ENCODE data around the gene COP1.

The COP1 gene

GRCh38 chr1:175902281-175902680, 304.8 kb downstream of the COP1 start:
- no peak overlapping the region for H3K4me3 ChIP-seq (ENCODE audit: low read depth, low read length)
- TF ChIP-seq, protein P1, sequence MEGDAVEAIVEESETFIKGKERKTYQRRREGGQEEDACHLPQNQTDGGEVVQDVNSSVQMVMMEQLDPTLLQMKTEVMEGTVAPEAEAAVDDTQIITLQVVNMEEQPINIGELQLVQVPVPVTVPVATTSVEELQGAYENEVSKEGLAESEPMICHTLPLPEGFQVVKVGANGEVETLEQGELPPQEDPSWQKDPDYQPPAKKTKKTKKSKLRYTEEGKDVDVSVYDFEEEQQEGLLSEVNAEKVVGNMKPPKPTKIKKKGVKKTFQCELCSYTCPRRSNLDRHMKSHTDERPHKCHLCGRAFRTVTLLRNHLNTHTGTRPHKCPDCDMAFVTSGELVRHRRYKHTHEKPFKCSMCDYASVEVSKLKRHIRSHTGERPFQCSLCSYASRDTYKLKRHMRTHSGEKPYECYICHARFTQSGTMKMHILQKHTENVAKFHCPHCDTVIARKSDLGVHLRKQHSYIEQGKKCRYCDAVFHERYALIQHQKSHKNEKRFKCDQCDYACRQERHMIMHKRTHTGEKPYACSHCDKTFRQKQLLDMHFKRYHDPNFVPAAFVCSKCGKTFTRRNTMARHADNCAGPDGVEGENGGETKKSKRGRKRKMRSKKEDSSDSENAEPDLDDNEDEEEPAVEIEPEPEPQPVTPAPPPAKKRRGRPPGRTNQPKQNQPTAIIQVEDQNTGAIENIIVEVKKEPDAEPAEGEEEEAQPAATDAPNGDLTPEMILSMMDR (IDR thresholded peaks at IDR 0.05; ENCODE audit: borderline replicate concordance, insufficient read depth, low read depth, low read length) = no peak

DNA sequence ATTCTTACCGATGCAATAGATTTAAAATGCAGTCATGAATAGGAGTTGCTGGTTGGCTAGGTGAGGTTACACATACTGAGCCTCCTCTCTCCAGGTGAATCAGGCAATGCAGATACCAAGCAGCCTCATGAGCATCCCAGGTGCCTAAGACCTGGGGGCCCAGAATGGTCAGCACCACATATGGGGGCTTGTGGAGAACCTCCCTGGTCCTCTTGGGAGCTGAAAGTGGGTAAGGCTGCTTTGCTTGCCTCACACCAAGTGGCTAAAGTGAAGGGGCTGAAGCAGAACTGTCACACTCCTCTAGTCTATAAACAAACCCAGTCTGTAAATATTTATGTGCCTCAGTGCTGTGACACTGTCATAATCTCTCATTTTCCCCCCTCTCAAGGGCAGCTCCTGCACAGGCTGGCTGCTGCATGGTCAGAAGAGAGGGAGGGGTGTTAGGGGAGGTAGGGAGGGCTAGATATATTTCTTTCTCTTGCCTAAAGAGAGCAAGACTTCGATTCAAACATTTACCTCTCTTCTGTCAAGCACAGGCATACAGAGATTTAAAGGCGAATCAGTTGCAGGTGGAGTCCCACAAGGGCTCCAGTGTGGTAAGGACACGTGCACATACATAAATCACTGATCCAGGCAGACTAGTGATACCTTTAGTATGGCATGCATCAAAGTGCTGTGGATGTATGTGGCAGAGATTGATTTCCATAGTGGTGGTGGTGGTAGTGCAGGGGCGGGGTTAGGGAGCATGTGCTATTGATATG, 305.8 kb downstream of the COP1 start:
- H3K4me3 ChIP-seq (ENCODE audit: low read depth, low read length) = no peak overlapping the region
- TF ChIP-seq, protein P1 (IDR thresholded peaks at IDR 0.05; ENCODE audit: borderline replicate concordance, insufficient read depth, low read depth, low read length) = no peak

GRCh38 chr1:175900171-175900570, 306.9 kb downstream of the COP1 start:
- TF ChIP-seq, protein P1 (IDR thresholded peaks at IDR 0.05; ENCODE audit: borderline replicate concordance, insufficient read depth, low read depth, low read length) = no peak
- no peak overlapping the region for H3K4me3 ChIP-seq (ENCODE audit: low read depth, low read length)

GRCh38 chr1:175895966-175896365, 311.1 kb downstream of the COP1 start:
- TF ChIP-seq, protein P1 (IDR thresholded peaks at IDR 0.05; ENCODE audit: borderline replicate concordance, insufficient read depth, low read depth, low read length) = no peak
- no peak overlapping the region for H3K4me3 ChIP-seq (ENCODE audit: low read depth, low read length)

All from GM12875 (cell line).